ENCODE measurements around the gene PLCB3.
A peak's percentile ranks its signal among the peaks of the same experiment; 100 is the strongest.

The PLCB3 gene

GRCh38 chr11:64227405-64227956, 23.8 kb upstream of the PLCB3 start:
- Mint-ChIP-seq H3K36me3 (ENCODE audit: low read depth) (no peaks in the 10 kb centered on the region), H3K27me3 (ENCODE audit: low read depth) (no peaks in the 10 kb centered on the region), H3K4me3 (peak overlapping the region; percentile 88), H3K27ac (peak overlapping the region; percentile 86), H3K9me3 (no peaks in the 10 kb centered on the region), H3K4me1 (ENCODE audit: low read depth) (peaks cover 26% of the 10 kb centered on the region)

GRCh38 chr11:64229090-64229743, 22.1 kb upstream of the PLCB3 start:
- Mint-ChIP-seq H3K36me3 (ENCODE audit: low read depth) (no peaks in the 10 kb centered on the region), H3K27me3 (ENCODE audit: low read depth) (no peaks in the 10 kb centered on the region), H3K9me3 (no peaks in the 10 kb centered on the region), H3K4me3 (peak overlapping the region; percentile 85), H3K27ac (peak overlapping the region; percentile 26), H3K4me1 (ENCODE audit: low read depth) (peaks cover 36% of the 10 kb centered on the region)

DNA sequence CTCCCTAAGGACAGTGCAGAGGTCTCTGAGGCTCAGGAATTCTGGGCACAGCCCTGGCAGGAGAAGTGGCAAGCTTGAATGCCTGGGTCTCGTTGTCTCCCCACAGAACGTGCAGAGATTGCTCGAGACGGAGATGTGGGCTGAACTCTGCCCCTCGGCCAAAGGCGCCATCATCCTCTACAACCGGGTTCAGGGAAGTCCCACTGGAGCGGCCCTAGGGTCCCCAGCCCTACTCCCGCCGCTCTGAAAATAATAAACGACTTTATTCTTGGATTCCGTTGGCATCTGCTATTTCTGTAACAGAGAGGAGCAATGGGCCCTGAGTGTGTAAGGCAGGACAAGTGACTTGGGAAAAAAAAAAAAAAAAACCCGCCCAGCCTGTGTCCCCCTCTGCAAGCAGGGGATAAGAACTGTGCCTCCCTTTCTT, 21.6 kb upstream of the PLCB3 start:
- peak overlapping the region; percentile 85 for H3K4me3 Mint-ChIP-seq
- no peaks in the 10 kb centered on the region for H3K36me3 Mint-ChIP-seq (ENCODE audit: low read depth)
- no peaks in the 10 kb centered on the region for H3K9me3 Mint-ChIP-seq
- H3K4me1 Mint-ChIP-seq (ENCODE audit: low read depth): peaks cover 36% of the 10 kb centered on the region
- H3K27me3 Mint-ChIP-seq (ENCODE audit: low read depth): no peaks in the 10 kb centered on the region
- H3K27ac Mint-ChIP-seq: peak overlapping the region; percentile 91

- H3K9me3 Mint-ChIP-seq: no peaks in the 10 kb centered on the region
- H3K4me3 Mint-ChIP-seq: peak within 1 kb of the TSS; percentile 85
- no peaks in the 10 kb centered on the region for H3K27me3 Mint-ChIP-seq (ENCODE audit: low read depth)
- peaks cover 35% of the 10 kb centered on the region for H3K4me1 Mint-ChIP-seq (ENCODE audit: low read depth)
- H3K27ac Mint-ChIP-seq: peak within 1 kb of the TSS; percentile 91
- H3K36me3 Mint-ChIP-seq (ENCODE audit: low read depth): no peaks in the 10 kb centered on the region
These were observed 21.0 kb upstream of the PLCB3 start, which contains the start of gene DNAJC4 for GRCh38 chr11:64230171-64230984. DNAJC4 (plus strand) TSS chr11:64230548; CDS start chr11:64230855, 307 bp downstream.

GRCh38 chr11:64230985-64231365, 20.4 kb upstream of the PLCB3 start:
- H3K9me3 Mint-ChIP-seq: no peaks in the 10 kb centered on the region
- peak overlapping the region; percentile 87 for H3K27ac Mint-ChIP-seq

DNA sequence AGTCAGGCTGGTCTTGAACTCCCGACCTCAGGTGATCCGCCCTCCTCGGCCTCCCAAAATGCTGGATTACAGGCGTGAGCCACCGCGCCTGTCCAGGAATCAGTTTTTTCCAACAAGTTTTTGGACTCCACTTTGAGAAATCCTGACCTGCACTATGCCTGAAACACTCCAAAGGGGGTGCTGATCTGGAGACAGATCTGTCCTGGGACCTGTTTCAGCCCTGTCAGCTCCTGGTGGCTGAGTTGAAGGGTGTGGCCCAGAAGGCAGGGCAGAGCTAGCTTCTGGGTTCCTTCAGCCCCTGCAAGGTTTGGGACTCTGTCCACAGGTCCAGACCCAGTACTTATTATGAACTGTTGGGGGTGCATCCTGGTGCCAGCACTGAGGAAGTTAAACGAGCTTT, 19.8 kb upstream of the PLCB3 start:
- Mint-ChIP-seq H3K4me3 (peak overlapping the region; percentile 85), H3K36me3 (ENCODE audit: low read depth) (no peaks in the 10 kb centered on the region), H3K27me3 (ENCODE audit: low read depth) (no peaks in the 10 kb centered on the region), H3K27ac (no peak overlapping the region), H3K4me1 (ENCODE audit: low read depth) (peaks cover 38% of the 10 kb centered on the region), H3K9me3 (no peaks in the 10 kb centered on the region)

More at GRCh38 chr11:64230985-64231365, 20.4 kb upstream of the PLCB3 start:
- H3K36me3 Mint-ChIP-seq (ENCODE audit: low read depth): no peaks in the 10 kb centered on the region
- H3K4me1 Mint-ChIP-seq (ENCODE audit: low read depth): peaks cover 38% of the 10 kb centered on the region
- H3K4me3 Mint-ChIP-seq: peak overlapping the region; percentile 85
- no peaks in the 10 kb centered on the region for H3K27me3 Mint-ChIP-seq (ENCODE audit: low read depth)

DNA sequence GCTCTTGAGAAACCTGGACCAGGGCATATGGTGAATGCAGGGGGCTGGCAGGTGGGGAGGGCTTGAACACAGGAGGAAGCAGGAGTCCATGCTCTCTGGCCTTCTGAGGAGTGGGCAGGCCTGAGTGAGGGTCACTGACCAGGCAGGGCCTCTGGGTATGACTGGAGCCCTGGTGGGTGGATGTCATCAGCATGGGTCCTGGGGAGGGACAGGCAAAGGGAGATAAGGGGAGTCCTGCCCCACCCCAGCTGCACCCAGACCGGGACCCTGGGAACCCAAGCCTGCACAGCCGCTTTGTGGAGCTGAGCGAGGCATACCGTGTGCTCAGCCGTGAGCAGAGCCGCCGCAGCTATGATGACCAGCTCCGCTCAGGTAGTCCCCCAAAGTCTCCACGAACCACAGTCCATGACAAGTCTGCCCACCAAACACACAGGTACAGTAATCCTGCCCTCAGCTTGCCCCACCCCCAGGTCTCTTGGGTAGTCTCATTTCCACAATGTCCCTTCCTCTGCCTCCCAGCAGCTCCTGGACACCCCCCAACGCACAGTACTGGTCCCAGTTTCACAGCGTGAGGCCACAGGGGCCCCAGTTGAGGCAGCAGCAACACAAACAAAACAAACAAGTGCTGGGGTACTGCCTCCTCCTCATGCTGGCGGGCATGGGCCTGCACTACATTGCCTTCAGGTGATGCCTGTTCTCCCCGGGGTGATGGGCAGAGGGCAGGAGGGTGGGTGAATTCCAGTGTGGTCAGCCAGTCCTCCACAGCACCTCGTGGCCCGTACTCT, 19.0 kb upstream of the PLCB3 start:
- Mint-ChIP-seq H3K27ac (no peak overlapping the region), H3K27me3 (ENCODE audit: low read depth) (no peaks in the 10 kb centered on the region), H3K4me1 (ENCODE audit: low read depth) (peaks cover 35% of the 10 kb centered on the region), H3K36me3 (ENCODE audit: low read depth) (peaks cover 2% of the 10 kb centered on the region), H3K9me3 (no peaks in the 10 kb centered on the region), H3K4me3 (peak overlapping the region; percentile 85)

- peaks cover 2% of the 10 kb centered on the region for H3K36me3 Mint-ChIP-seq (ENCODE audit: low read depth)
- peak overlapping the region; percentile 60 for H3K4me3 Mint-ChIP-seq
- H3K27ac Mint-ChIP-seq: no peak overlapping the region
These were observed 18.4 kb upstream of the PLCB3 start for GRCh38 chr11:64232967-64233315.

DNA sequence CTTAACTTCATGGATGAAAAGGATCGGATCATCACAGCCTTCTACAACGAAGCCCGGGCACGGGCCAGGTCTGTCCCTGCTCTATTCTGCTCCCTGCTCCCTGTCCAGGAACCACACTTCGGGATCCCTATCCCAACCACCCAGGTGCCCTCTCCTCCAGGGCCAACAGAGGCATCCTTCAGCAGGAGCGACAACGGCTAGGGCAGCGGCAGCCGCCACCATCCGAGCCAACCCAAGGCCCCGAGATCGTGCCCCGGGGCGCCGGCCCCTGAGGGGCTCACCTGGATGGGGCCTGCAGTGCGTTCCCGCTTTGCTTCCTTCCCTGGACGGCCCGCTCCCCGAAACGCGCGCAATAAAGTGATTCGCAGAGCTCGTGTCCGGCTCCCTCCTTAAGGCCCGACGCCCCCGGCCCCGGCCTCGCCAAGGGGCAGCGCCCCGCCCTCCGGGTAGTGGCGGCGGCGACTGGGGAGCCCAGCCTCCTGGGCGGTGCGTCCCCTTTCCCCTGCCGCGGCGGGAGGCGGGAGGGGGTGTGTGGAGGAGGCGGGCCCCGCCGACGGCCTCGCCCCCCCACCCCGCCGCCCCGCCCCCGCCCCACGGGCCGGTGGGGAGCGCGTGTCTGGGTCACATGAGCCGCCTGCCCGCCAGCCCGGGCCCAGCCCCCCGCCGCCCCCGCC, 17.3 kb upstream of the PLCB3 start, which contains the start of gene VEGFB:
TSS of gene VEGFB (plus strand) at position 672 of the 674 bp plus-strand sequence. CDS start 250 bp downstream, outside the sequence.
- H3K4me3 Mint-ChIP-seq: peak within 1 kb of the TSS; percentile 83
- H3K4me1 Mint-ChIP-seq (ENCODE audit: low read depth): peaks cover 33% of the 10 kb centered on the region
- H3K9me3 Mint-ChIP-seq: no peaks in the 10 kb centered on the region
- H3K27me3 Mint-ChIP-seq (ENCODE audit: low read depth): no peaks in the 10 kb centered on the region
- H3K27ac Mint-ChIP-seq: peak within 1 kb of the TSS; percentile 57
- peaks cover 9% of the 10 kb centered on the region for H3K36me3 Mint-ChIP-seq (ENCODE audit: low read depth)

More at GRCh38 chr11:64232967-64233315, 18.4 kb upstream of the PLCB3 start:
- Mint-ChIP-seq H3K4me1 (ENCODE audit: low read depth) (peaks cover 31% of the 10 kb centered on the region), H3K9me3 (no peaks in the 10 kb centered on the region), H3K27me3 (ENCODE audit: low read depth) (no peaks in the 10 kb centered on the region)

GRCh38 chr11:64234647-64235379, 16.5 kb upstream of the PLCB3 start:
- Mint-ChIP-seq H3K4me1 (ENCODE audit: low read depth) (peaks cover 28% of the 10 kb centered on the region), H3K4me3 (peak overlapping the region; percentile 83), H3K9me3 (no peaks in the 10 kb centered on the region)

DNA sequence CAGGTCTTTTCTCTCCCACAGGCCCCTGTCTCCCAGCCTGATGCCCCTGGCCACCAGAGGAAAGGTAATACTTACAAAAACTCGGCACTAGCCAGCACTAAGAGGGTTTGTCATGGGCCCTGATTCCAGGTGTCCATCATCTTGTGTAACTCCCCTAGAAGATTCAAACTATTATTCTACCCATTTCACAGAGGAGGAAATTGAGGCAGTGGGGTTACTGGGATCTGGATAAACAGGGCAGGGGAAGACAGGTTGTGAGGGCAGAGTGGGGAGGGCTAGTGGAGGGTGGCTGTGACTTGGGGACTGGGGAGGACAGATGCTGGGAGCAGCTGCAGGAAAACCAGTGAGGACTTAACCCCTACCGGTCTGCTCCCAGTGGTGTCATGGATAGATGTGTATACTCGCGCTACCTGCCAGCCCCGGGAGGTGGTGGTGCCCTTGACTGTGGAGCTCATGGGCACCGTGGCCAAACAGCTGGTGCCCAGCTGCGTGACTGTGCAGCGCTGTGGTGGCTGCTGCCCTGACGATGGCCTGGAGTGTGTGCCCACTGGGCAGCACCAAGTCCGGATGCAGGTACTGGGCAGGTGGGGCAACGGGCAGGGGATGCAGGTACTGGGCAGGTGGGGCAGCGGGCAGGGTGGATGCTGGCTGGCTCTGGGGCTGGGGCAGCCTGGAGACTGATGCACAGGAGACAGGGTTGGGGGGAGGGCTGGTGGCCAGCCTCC, 15.7 kb upstream of the PLCB3 start:
- no peaks in the 10 kb centered on the region for H3K27me3 Mint-ChIP-seq (ENCODE audit: low read depth)
- no peaks in the 10 kb centered on the region for H3K9me3 Mint-ChIP-seq
- H3K4me3 Mint-ChIP-seq: peak overlapping the region; percentile 83
- peak overlapping the region; percentile 57 for H3K27ac Mint-ChIP-seq
- peaks cover 11% of the 10 kb centered on the region for H3K36me3 Mint-ChIP-seq (ENCODE audit: low read depth)
- H3K4me1 Mint-ChIP-seq (ENCODE audit: low read depth): peaks cover 31% of the 10 kb centered on the region

More at GRCh38 chr11:64234647-64235379, 16.5 kb upstream of the PLCB3 start:
- Mint-ChIP-seq H3K27me3 (ENCODE audit: low read depth) (no peaks in the 10 kb centered on the region), H3K36me3 (ENCODE audit: low read depth) (peaks cover 9% of the 10 kb centered on the region), H3K27ac (peak overlapping the region; percentile 8)

DNA sequence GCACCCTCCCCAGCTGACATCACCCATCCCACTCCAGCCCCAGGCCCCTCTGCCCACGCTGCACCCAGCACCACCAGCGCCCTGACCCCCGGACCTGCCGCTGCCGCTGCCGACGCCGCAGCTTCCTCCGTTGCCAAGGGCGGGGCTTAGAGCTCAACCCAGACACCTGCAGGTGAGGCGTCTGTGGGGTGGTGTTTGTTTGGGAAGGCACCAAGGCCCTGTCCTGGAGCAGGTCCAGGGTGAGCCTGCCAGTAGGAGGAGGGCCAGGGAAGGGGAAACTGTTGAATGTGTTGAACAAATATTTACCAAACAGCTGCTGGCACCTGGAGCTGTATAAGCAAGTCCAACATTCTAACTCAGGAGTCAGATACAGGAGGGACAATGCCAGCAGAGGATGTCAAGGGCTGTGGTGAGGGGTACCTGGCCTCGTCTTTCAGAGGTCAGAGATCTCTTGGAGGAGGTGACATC, 13.8 kb upstream of the PLCB3 start:
- Mint-ChIP-seq H3K27me3 (ENCODE audit: low read depth) (no peaks in the 10 kb centered on the region), H3K4me3 (no peak overlapping the region), H3K4me1 (ENCODE audit: low read depth) (peaks cover 28% of the 10 kb centered on the region), H3K36me3 (ENCODE audit: low read depth) (peaks cover 11% of the 10 kb centered on the region), H3K9me3 (no peaks in the 10 kb centered on the region), H3K27ac (no peak overlapping the region)
